Astrocyte (in vitro differentiated cells and primary cell): ENCODE results near the gene CORO2B. TPM values are rescaled to one million over a fixed set of nuclear protein-coding genes. Genes with fewer than 3 reads are reported as not detected.

Source experiments
- DNase-seq: peaks from one replicate; pipeline ENCODE4 v3.0.0-alpha.2; 2010; ENCODE audit warnings: low read depth
- FAIRE-seq: peaks from 2 replicates; lab custom pipeline; 2011; peaks lifted over from hg19 to GRCh38; lab: Jason Lieb, UNC
- H2AFZ ChIP-seq: 2 replicates; pipeline ENCODE4 v1.6.0; 2012; ENCODE audit warnings: low read depth, low read length, inconsistent platforms
- H3K27ac ChIP-seq: 2 replicates; pipeline ENCODE4 v1.5.1; 2011; ENCODE audit warnings: low read depth, low read length, inconsistent platforms
- H3K27me3 ChIP-seq: 2 replicates; pipeline ENCODE4 v1.6.0; 2011; ENCODE audit warnings: low read length, inconsistent platforms; ENCODE audit not compliant: insufficient read depth
- H3K36me3 ChIP-seq: 2 replicates; pipeline ENCODE4 v1.5.1; 2011; ENCODE audit warnings: low read length, inconsistent platforms; ENCODE audit not compliant: insufficient read depth
- H3K4me1 ChIP-seq: 2 replicates; pipeline ENCODE4 v1.5.1; 2011; ENCODE audit warnings: low read length, inconsistent platforms; ENCODE audit not compliant: insufficient read depth
- H3K4me2 ChIP-seq: 2 replicates; pipeline ENCODE4 v1.6.0; 2012; ENCODE audit warnings: low read length, inconsistent platforms
- H3K4me3 ChIP-seq: 2 replicates; pipeline ENCODE4 v1.5.1; 2011; ENCODE audit warnings: low read depth, mild to moderate bottlenecking, low read length, inconsistent platforms; ENCODE audit not compliant: insufficient read depth
- H3K79me2 ChIP-seq: 2 replicates; pipeline ENCODE4 v1.6.0; 2012; ENCODE audit warnings: mild to moderate bottlenecking, low read length, inconsistent platforms; ENCODE audit not compliant: insufficient read depth
- H3K9ac ChIP-seq: 2 replicates; pipeline ENCODE4 v1.6.0; 2012; ENCODE audit warnings: mild to moderate bottlenecking, low read length, inconsistent platforms
- H3K9me3 ChIP-seq: 2 replicates; pipeline ENCODE4 v1.5.1; 2012; ENCODE audit warnings: low read depth, mild to moderate bottlenecking, low read length, inconsistent platforms; ENCODE audit not compliant: insufficient read depth
- H4K20me1 ChIP-seq: 2 replicates; pipeline ENCODE4 v1.6.0; 2012; ENCODE audit warnings: low read length, inconsistent platforms; ENCODE audit not compliant: insufficient read depth
- H3K27ac Mint-ChIP-seq: one replicate; pipeline ENCODE4 v1.8.0; 2021; ENCODE audit warnings: mild to moderate bottlenecking, mixed read lengths; ENCODE audit not compliant: unreplicated experiment
- H3K27me3 Mint-ChIP-seq: one replicate; pipeline ENCODE4 v1.8.0; 2021; ENCODE audit warnings: low read depth, mixed read lengths; ENCODE audit not compliant: unreplicated experiment
- H3K36me3 Mint-ChIP-seq: one replicate; pipeline ENCODE4 v1.8.0; 2021; ENCODE audit warnings: low read depth, mixed read lengths; ENCODE audit not compliant: unreplicated experiment
- H3K4me1 Mint-ChIP-seq: one replicate; pipeline ENCODE4 v1.8.0; 2021; ENCODE audit warnings: low read depth, mixed read lengths; ENCODE audit not compliant: unreplicated experiment
- H3K4me3 Mint-ChIP-seq: one replicate; pipeline ENCODE4 v1.8.0; 2021; ENCODE audit warnings: mild to moderate bottlenecking, moderate library complexity, mixed read lengths; ENCODE audit not compliant: unreplicated experiment
- H3K9me3 Mint-ChIP-seq: one replicate; pipeline ENCODE4 v1.8.0; 2021; ENCODE audit warnings: mild to moderate bottlenecking, mixed read lengths; ENCODE audit not compliant: unreplicated experiment
- EZH2 ChIP-seq: IDR thresholded peaks from 2 replicates; pipeline ENCODE4 v1.6.1; 2012; ENCODE audit warnings: mild to moderate bottlenecking, low read length, inconsistent platforms; ENCODE audit not compliant: insufficient read depth
- total RNA-seq: library from RNA; stranded (reverse); gene quantifications from 2 replicates; pipeline ENCODE4 v1.2.1, GENCODE V29; 2021
- TF ChIP-seq, protein P1 (sequence below): IDR thresholded peaks from 2 replicates; pipeline ENCODE4 v1.5.1; 2011; ENCODE audit warnings: low read depth, mild to moderate bottlenecking, inconsistent platforms, low read length, moderate library complexity; ENCODE audit not compliant: insufficient read depth

CORO2B gene
- total RNA-seq, 1 donor from 2014 or later: 7.4 TPM

- FAIRE-seq (no peak), DNase-seq (no peak)
- H3K4me2 ChIP-seq: no peak overlapping the region
- H4K20me1 ChIP-seq: no peaks in the 10 kb centered on the region
- Mint-ChIP-seq H3K27me3 (peaks cover 5% of the 10 kb centered on the region), H3K27ac (no peak overlapping the region), H3K4me1 (peaks cover 2% of the 10 kb centered on the region), H3K4me3 (no peak overlapping the region), H3K36me3 (peaks cover 5% of the 10 kb centered on the region), H3K9me3 (no peaks in the 10 kb centered on the region)
- H3K9me3 ChIP-seq: no peaks in the 10 kb centered on the region
- H2AFZ ChIP-seq: no peak overlapping the region
- TF ChIP-seq, protein P1, sequence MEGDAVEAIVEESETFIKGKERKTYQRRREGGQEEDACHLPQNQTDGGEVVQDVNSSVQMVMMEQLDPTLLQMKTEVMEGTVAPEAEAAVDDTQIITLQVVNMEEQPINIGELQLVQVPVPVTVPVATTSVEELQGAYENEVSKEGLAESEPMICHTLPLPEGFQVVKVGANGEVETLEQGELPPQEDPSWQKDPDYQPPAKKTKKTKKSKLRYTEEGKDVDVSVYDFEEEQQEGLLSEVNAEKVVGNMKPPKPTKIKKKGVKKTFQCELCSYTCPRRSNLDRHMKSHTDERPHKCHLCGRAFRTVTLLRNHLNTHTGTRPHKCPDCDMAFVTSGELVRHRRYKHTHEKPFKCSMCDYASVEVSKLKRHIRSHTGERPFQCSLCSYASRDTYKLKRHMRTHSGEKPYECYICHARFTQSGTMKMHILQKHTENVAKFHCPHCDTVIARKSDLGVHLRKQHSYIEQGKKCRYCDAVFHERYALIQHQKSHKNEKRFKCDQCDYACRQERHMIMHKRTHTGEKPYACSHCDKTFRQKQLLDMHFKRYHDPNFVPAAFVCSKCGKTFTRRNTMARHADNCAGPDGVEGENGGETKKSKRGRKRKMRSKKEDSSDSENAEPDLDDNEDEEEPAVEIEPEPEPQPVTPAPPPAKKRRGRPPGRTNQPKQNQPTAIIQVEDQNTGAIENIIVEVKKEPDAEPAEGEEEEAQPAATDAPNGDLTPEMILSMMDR: no peak
- TF ChIP-seq EZH2: no peak
- peaks cover 4% of the 10 kb centered on the region for H3K4me1 ChIP-seq
- no peak overlapping the region for H3K9ac ChIP-seq
- no peaks in the 10 kb centered on the region for H3K27me3 ChIP-seq
- no peak overlapping the region for H3K4me3 ChIP-seq
- no peak overlapping the region for H3K27ac ChIP-seq
- no peaks in the 10 kb centered on the region for H3K79me2 ChIP-seq
- no peaks in the 10 kb centered on the region for H3K36me3 ChIP-seq
These were observed 73.2 kb downstream of the CORO2B start for GRCh38 chr15:68651916-68652525.

DNA sequence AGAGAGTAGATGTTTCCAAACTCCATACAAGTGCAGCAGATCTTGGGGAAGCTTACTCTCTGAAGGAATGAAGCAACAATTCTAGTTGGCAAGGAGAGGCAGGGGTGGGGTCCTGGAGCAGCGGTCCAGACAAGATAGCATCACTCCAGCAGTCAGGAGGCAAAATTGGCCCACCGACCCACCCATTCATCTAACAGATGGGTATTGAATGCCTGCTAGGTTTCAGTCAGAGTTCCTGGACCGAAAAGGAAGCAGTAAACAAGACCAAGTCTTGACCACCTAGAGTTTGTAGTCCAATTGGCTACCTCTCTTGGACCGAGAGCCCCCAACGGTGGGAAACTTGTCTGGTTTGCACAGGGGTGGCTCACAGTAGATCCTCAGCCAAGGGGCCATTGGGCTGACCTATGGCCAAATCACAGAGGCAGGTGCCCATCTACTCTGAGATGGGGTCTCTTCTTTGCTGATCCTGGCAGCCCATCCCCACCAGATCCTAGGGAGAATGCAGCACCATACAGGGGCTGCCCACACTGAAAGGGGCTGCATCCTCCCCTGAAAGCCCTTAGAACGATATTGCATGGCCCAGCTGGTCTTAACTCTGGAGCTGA lies 74.3 kb downstream of the CORO2B start:
- H3K4me1 ChIP-seq: peaks cover 4% of the 10 kb centered on the region
- H3K9me3 Mint-ChIP-seq: no peaks in the 10 kb centered on the region
- H3K79me2 ChIP-seq: no peaks in the 10 kb centered on the region
- H3K4me2 ChIP-seq: no peak overlapping the region
- no peak for FAIRE-seq
- H4K20me1 ChIP-seq: no peaks in the 10 kb centered on the region
- no peaks in the 10 kb centered on the region for H3K36me3 ChIP-seq
- no peak overlapping the region for H3K9ac ChIP-seq
- H3K4me3 ChIP-seq: no peak overlapping the region
- H3K27ac Mint-ChIP-seq: no peak overlapping the region
- H3K4me3 Mint-ChIP-seq: no peak overlapping the region
- DNase-seq: no peak
- TF ChIP-seq, protein P1: no peak
- TF ChIP-seq EZH2: no peak
- no peaks in the 10 kb centered on the region for H3K27me3 ChIP-seq
- H3K27me3 Mint-ChIP-seq: peaks cover 5% of the 10 kb centered on the region
- H2AFZ ChIP-seq: no peak overlapping the region
- peaks cover 2% of the 10 kb centered on the region for H3K4me1 Mint-ChIP-seq
- no peaks in the 10 kb centered on the region for H3K9me3 ChIP-seq
- H3K27ac ChIP-seq: no peak overlapping the region
- peaks cover 5% of the 10 kb centered on the region for H3K36me3 Mint-ChIP-seq

DNA sequence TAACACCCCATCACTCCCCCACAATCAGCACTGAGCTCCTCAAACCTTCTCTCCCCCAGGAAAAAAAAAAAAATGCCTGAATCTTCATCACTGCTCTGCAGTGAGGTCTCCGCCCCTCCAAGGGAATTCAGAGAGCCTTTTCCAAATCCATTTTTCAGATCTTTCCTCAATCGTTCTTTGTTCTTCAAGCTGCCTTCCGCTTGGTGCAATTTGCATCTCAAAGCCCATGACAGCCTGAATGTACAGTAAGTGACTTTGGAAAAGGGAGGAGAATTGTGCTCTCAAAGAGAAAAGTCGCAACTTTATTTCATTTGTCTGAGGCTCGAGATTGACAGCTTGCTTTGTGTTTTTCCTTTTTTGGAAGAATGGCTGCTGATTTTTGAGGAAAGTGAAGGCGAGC lies 75.0 kb downstream of the CORO2B start:
- Mint-ChIP-seq H3K36me3 (peaks cover 5% of the 10 kb centered on the region), H3K4me1 (peaks cover 2% of the 10 kb centered on the region), H3K27me3 (peaks cover 5% of the 10 kb centered on the region), H3K27ac (no peak overlapping the region), H3K9me3 (no peaks in the 10 kb centered on the region), H3K4me3 (no peak overlapping the region)
- H2AFZ ChIP-seq: no peak overlapping the region
- no peaks in the 10 kb centered on the region for H3K9me3 ChIP-seq
- H4K20me1 ChIP-seq: no peaks in the 10 kb centered on the region
- H3K27ac ChIP-seq: no peak overlapping the region
- H3K4me3 ChIP-seq: no peak overlapping the region
- no peaks in the 10 kb centered on the region for H3K36me3 ChIP-seq
- H3K79me2 ChIP-seq: no peaks in the 10 kb centered on the region
- DNase-seq (no peak), FAIRE-seq (no peak)
- TF ChIP-seq EZH2: no peak
- TF ChIP-seq, protein P1: no peak
- no peak overlapping the region for H3K9ac ChIP-seq
- H3K4me1 ChIP-seq: peaks cover 4% of the 10 kb centered on the region
- no peak overlapping the region for H3K4me2 ChIP-seq
- no peaks in the 10 kb centered on the region for H3K27me3 ChIP-seq
